HS-5 (cell line): ENCODE measurements around the gene DDX6.

Source experiments
- DNase-seq: peaks from one replicate; pipeline ENCODE4 v3.0.0-alpha.2; 2012; ENCODE audit warnings: low read depth

DDX6 gene

GRCh38 chr11:118699506-118700220, 91.3 kb downstream of the DDX6 start:
- DNase-seq: no peak
